DMS114 treated with DMSO at 0.1 percent for 48 hours (cell line): ENCODE measurements around the gene U2AF1L4.
A peak's percentile ranks its signal among the peaks of the same experiment; 100 is the strongest.
"Not testable (repeated sequence)": the region's sequence is repeated elsewhere in the genome, so short reads cannot be mapped to it uniquely, and the experiment has no call there.

Experiments used
- DNase-seq: peaks from one replicate; lab custom pipeline; 2025; ENCODE audit not compliant: unreplicated experiment; lab: John Stamatoyannopoulos, UW

U2AF1L4 gene

DNA sequence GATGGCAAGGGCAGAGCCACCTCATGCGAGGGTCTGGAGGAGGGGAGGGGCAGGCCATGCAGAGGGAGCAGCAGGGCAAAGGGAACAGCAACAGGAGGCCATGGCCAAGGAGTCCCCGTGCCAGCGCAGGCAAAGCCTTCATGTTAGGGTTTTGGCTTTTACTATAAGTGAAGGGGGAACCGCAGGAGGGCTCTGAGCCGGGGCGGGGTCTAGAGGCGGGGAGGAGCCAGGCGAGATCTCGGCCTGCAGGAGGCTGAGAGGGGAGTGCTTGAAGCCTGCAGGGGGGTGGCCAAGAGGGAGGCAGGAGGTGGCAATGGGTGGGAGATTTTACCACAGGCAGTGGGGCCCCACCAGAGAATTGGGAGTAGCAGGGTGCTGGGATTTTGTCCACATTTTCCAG, 36.4 kb upstream of the U2AF1L4 start:
- DNase-seq: no peak

DNA sequence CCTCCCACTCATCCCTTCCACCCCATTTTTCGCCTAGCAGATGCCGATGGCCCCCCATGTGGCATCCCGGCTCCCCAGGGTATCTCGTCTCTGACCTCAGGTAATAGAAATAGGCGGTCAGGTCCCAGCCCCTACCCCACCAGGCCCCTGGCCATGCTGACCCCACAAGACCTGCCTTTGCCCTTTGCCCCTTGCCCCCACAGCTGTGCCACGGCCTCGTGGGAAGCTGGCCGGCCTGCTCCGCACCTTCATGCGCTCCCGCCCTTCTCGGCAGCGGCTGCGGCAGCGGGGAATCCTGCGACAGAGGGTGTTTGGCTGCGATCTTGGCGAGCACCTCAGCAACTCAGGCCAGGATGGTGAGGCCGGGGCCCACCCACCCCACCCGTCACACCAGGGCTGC, 35.5 kb upstream of the U2AF1L4 start:
- no peak for DNase-seq

- no peak for DNase-seq
Observed at GRCh38 chr19:35780058-35780457, 34.8 kb upstream of the U2AF1L4 start.

DNA sequence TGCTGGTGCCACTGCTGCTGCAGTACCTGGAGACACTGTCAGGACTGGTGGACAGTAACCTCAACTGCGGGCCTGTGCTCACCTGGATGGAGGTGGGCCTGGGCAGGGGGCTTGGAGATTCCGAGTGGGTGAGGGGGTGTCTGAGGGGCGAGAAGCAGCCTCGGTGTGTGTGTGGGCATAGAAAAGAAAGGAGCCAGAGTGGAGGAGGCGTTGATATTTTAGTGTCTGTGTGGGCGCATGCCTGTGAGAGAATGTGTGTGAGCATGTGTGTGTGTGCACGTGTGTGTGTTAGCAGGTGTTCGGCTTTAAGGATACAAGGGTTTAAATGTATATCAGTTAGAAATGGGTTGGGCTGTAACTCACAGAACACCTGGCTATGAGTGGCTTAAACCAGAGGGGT, 33.8 kb upstream of the U2AF1L4 start:
- no peak for DNase-seq

DNA sequence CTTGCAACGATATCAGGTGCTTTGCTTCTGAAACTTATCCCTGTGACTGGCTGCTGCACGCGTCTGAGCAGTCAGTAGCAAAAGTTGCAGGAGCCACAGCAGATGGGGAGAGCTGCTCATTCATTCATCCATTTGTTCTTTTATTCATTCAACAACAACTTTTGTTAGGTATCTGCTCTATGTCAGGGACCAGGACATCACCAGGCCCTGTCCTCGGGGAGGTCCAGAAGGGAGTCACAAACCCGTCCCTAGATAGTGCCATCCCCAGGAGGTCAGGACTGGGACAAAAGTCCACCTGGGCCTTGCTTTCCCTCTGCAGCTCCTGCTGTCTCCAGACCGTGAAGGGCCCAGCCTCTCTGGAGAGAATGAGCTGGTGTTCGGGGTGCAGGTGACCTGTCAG, 32.7 kb upstream of the U2AF1L4 start:
- DNase-seq: no peak

- no peak for DNase-seq
Observed at GRCh38 chr19:35777086-35777841, 32.0 kb upstream of the U2AF1L4 start.

DNA sequence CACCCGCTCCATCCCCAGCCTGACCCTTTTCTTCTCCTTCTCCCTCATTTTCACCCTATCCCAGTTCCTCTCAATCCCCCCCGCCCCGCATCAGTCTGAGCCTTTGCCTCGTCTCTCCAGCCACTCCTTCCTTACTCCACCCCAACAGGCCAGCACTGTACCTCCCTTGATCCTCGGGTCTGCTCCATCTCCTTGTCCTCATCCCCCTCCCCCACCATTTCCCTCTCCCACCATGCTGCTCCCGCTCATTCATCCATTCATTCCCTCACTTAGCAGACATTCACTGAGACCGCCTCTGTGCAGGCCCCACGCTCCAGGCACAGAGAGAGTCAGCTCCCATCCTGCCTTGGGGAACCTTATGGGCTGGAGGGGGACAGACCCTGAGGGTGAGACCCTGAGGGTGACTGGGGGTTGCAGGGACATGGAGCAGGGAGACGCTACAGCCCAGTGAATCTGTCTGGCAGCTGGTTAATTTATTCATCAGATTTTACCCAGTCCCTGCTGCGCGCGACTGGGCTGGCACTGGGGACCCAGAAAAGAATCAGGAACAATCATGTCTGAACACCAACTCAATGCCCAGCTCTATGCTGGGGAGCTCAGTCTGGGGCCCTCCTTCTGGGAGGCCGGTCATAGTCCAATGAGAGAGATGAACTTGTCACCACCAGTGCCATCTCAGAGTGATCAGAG, 31.0 kb upstream of the U2AF1L4 start:
- no peak for DNase-seq

- DNase-seq: peak; percentile 96
Observed at GRCh38 chr19:35775298-35776101, 30.3 kb upstream of the U2AF1L4 start, which contains the start of gene ARHGAP33. Gene ARHGAP33 (plus strand): TSS chr19:35775564. CDS start chr19:35775659, 95 bp downstream.

GRCh38 chr19:35775046-35775297, 29.8 kb upstream of the U2AF1L4 start:
- no peak for DNase-seq

DNA sequence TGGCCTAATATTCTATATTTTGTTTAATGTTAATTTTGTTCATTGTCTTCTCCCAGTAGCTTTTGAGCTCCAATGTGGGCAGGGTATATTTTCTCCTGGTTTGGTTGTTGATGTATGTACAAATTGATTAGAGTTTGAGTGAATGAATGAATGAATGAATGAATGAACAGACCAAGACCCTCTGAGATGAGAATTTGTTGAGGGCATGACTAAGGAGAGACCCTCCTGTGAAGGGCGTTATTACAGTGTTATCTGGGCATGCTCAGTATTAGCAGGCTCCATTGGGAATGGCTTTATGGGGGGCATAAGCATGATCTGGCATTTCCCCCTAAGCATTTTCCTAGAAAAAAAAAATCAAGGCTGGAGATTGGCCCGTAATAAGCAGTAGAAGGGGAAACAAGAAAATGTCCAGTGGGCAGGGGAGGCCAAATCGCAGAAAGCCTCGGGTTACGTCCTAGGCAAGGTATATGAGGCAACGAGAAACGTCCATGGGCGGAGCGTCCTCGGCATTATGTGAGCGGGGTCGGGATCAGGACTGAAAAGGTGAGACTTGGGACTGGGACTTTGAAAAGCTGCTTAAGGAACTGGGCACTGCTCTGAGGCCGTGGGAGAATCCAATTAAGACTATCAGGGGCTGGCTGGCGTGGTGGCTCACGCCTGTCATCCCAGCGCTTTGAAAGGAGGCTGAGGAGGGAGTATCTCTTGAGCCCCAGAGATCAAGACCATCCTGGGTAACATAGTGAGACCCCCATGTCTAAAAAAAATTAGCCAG, 29.2 kb upstream of the U2AF1L4 start:
- no peak for DNase-seq

DNA sequence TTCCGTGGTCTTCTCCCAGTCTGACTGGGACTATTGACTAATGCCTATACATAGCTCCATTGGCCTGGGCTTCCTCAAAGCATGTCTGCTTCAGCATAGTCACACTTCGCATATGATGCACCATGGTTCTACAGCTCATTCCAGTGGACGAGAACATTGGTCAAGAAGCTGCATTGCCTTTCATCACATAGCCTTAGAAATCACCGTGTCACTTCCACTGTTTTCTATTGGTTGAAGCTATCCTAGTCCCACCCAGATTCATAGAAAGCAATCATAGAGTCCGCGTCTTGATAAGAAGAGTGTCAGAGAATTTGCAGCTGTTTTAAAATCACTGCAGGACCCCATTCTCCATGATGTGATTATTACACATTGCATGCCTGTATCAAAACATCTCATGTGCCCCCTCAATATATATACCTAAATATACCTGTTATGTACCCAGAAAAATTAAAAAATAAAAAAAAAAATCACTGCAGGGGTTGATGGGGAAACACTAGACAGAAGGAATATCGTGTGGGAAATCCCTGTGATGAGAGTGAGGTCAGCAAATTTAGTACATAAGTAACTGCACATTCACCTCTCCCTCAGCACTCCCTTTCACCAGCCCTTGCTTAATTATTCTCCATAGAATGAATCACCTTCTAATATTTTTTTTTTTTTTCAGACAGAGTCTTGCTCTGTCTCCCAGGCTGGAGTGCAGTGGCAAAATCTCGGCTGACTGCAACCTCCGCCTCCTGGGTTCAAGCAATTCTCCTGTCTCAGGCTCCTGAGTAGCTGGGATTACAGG, 28.0 kb upstream of the U2AF1L4 start:
- no peak for DNase-seq

GRCh38 chr19:35772362-35772761, 27.1 kb upstream of the U2AF1L4 start:
- DNase-seq: not testable (repeated sequence)

- DNase-seq: no peak
Observed at GRCh38 chr19:35768082-35768421, 22.8 kb upstream of the U2AF1L4 start.

GRCh38 chr19:35767288-35768081, 22.3 kb upstream of the U2AF1L4 start:
- no peak for DNase-seq

GRCh38 chr19:35766571-35767104, 21.4 kb upstream of the U2AF1L4 start:
- DNase-seq: no peak

DNA sequence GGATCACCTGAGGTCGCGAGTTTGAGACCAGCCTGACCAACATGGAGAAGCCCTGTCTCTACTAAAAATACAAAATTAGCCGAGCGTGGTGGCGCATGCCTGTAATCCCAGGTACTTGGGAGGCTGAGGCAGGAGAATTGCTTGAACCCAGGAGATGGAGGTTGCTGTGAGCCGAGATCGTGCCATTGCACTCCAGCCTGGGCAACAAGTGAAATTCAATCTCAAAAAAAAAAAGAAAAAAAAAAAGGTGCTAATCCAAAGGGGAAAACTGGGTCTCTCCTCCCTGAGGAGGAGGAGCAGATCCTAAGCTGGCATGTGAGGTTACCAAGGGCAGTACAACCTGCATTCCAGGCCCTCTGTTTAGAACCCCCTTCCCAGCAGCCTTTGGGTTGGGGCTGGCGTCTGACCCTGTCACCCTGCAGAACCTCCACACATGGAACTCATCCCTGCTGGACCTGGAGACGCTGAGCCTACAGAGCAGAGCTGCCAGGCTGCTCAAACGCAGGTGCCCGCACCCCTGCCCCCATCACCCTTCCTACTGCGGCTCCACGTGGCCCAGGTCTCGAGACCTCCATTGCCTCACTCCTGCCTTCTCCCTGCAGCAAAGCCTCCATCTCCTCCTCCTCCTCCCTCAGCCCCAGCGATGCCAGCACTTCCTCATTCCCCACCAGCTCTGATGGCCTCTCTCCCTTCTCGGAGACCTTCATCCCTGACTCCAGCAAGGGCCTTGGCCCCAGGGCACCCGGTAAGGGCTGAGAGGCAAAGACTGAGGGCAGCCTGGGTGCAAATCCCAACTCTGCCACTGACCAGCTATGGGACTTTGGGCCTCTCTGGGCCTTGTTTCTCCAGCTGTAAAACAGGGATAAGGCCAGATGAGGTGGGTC, 19.5 kb upstream of the U2AF1L4 start:
- DNase-seq: no peak

GRCh38 chr19:35760711-35761349, 15.6 kb upstream of the U2AF1L4 start:
- DNase-seq: no peak

GRCh38 chr19:35759697-35760096, 14.5 kb upstream of the U2AF1L4 start:
- DNase-seq: no peak
